ENCODE results near the gene PPY.
"Not testable (repeated sequence)": the region's sequence is repeated elsewhere in the genome, so short reads cannot be mapped to it uniquely, and the experiment has no call there.

The PPY gene

DNA sequence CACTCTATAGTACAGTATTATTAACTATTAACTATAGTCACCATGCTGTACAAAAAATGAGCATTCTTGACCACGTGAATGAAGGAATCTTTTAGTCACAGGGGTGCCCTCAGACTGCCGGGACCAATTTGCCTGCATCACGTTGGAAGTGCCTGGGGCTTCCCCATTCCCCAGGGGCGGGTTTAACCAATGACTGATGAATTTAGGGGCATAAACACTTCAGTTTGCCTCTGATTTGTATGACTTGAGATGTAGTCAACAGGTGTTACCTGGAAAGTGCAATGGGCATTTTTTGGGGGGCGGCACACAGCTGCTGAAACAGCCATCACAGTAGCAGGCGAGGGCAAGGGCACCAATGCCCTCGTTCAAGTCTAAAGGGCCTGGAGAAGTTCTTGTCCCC, 20.2 kb upstream of the PPY start:
- DNase-seq (ENCODE audit: low spot score) = no peak

DNA sequence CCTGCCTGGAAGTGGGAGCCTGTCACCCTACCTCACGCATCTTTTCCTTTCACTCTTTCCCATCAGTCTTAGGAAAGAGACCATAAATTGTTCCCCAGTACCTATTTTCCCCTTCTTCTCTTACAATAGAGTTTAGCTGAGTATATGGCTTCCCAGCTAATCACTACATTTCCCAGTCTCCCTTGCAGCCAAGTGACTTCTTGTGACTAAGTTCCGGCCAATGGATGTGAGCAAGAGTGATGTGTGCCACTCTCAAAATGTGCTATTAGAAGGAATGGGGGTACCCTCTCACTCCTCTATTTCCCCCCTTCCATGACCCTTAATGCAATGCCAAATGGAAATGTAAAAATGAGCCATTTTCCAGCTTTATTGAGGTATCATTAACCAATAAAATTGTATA, 19.7 kb upstream of the PPY start:
- DNase-seq (ENCODE audit: low spot score) = no peak

DNA sequence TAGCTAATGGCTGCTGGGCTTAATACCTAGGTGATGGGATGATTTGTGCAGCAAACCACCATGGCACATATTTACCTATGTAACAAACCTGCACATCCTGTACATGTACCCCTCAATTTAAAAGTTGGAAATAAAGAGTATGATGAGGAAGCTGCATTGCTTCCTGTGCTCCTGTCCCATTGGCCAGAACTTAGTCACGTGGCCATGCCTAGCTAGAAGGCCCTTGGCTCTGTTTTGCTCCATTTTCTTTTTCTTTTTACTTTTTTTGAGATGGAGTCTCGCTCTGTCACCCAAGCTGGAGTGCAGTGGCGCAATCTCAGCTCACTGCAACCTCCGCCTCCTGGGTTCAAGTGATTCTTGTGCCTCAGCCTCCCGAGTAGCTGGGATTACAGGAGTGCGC, 19.0 kb upstream of the PPY start:
- DNase-seq (ENCODE audit: low spot score) = not testable (repeated sequence)

DNA sequence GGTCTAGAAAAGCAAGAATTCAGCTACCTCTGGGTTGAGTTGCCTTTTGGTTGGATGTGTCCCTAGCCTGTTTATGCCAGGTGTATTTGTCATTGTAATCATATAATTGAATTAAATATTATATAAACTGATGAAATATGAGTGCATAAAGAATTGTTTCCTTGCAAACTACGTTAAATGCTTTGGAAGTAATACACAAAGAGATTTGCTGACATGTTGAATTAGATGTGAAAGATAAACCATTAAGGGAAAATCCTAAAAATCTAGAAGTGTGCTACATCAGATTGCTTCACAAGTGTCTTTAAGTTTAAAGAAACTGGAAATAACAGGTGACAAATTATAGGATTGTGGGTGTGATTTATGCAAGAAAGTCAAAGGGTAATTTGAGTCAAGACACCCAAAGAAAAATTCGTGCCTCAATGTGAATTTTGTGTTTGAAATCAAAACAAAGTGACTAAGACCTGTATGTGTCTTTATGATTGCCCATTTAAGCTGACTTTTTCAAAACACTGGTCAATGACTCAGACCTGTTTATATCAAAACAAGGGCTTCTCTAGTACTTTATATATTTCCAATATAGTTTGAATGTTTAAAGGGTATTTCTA, 16.6 kb upstream of the PPY start:
- DNase-seq (ENCODE audit: low spot score) = no peak

DNA sequence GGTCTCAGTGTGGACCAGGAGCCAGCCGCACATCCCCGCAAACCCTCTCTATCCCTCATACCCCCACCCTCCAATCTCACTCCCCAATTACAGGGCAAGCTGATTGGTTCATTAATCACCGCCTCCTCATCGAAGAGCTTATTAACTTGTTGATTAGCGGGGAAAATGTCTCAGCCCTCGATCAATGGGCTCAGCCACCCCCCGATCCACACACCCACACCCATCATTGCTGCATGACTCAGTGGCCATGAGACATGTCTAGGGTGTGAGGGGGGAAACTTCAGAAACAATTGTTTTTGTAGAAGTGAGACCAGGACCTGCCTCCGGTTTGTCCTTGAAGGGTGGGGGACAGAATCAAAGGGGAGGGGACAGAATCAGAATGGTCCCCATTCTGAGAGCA, 13.9 kb upstream of the PPY start:
- DNase-seq (ENCODE audit: low spot score) = no peak

DNA sequence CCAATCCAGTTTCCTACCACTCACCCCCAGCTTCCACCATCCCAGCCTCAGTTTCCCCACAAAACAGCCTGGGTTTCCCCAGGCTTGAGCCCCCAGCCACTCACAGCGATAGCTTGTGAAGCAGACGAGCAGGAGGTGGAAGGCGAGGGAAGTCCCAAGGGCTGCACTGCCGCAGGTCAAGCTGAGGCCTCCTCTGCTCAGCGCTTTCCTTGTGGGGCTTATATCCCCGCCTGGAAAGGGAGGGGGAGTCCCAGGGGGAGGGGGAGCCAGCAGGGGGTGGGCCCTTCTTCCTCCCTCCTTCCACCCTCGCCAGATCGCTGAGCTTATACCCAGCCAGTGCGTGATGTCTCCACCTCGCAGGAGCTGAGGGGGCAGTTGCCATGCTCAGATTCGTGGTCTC, 11.5 kb upstream of the PPY start, which contains the start of gene PYY:
Gene PYY (minus strand): TSS at position 195 of the 400 bp plus-strand sequence. CDS start 457 bp downstream, outside the sequence.
- DNase-seq (ENCODE audit: low spot score) = no peak

DNA sequence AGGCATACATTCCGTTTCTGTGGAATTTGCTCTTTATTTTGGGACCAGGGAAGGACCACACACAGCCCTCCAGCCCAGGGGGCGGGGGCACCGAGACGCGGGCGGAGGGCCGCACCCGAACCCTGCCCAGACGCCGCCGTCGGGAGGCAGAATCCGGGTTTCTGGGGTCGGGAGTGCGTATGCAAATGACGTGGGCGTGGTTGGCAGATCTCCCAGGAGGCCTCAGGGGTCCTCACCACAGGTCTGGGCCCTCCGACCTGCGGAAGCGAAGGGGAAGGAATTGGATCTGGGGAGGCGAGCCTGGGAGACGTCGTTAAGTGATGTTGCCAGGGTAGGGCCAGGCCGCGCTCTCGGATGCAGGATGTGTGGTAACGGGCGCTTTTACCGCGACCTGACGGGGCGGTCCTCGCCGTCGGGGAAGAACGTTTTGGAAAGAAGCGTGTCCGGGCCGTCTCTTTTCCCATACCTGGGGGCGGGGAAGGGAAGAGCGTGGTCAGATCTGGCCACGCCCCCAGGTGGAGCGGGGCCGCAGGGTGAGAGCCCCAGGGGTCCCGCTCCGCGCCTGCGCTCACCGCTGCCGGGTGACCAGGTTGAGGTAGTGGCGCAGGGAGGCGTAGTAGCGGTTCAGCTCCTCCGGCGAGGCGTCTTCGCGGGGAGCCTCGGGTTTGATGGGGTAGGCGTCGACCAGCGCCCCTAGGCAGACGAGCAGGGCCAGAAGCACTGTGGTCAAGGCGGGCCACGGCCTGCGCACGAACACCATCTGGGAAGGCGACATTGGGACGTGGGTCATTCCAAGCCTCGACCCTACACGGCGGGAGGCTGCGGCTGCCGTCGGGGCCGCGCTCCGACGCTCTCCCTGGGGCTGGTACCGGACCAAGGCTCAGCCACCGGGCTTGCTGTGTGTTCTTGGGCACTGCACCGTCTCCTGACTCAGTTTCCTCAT, 10.7 kb upstream of the PPY start:
- no peak for DNase-seq (ENCODE audit: low spot score)

DNA sequence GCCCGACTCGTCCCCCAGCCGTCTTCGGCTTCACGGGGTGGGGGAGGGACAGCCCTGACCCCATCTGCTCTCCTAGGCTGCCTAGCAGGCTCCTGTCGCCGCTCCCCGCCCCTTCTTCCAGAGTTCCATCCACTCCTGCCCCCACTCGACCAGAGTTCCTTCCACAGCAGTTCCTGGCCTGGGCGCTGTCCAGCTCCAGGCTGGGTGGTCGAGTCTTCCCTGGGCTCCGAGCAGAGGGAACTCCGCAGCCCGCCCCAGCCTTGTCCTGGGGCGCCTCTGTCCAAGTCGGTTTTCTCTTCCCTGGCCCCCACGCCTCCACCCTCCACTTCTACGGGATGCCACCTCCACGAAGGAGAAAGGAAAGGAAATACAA, 10.1 kb upstream of the PPY start:
- no peak for DNase-seq (ENCODE audit: low spot score)

DNA sequence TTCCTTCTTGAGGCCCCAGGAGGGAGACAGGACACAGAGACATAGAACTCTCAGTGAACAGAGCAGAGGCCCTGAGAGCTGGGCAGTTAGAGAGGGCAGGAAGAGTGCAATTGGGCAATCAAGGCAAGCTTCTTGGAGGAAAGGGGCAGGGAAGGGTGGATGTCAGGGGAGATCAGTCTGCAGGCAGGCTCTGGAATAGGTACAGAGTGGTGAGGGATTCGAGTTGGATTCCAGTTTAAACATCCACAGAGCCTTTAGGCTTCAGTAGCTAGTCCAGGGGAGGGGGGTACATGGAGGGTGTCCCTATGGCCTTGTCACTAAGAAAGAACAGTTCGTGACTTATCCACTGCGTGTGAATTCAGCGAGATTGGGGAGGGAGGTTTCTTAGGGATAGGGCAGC, 9.5 kb upstream of the PPY start:
- no peak for DNase-seq (ENCODE audit: low spot score)

DNA sequence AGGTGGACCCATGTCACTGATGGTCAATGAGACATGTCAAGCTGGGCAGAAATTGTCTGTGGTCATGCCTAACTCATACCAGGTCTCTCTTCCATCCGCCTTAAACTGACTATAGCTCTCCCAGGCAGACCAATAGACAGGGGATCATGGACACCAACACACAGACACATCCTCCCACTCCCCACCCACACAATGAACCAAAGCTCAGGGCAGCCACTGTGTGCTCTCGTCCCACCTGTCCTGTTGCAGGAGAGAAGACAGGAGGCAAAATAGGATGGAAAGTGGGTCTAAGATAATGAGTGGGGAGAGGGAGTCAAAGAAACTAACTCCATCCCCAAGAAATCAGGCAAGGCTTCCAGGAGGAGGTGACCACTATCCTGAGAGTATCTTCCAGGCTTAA, 8.3 kb upstream of the PPY start:
- no peak for DNase-seq (ENCODE audit: low spot score)

DNA sequence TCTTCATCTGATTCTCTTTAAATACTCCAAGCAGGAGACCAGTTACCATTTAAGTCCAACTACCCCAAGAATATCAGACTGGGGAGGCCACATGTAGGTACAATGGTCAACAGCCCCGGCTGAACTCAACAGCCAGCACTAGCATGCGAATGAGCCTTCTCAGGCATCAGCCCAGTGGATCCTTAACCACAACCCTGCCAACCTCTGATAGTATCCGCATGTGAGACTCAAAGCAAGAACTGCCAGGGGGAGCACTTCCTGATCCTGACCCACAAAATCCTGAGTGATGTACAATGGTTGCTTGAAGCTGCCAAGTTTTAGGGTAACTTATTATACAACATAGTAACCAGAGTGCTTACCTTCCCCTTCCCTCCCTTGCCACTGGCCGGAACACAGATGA, 7.5 kb upstream of the PPY start:
- no peak for DNase-seq (ENCODE audit: low spot score)

DNA sequence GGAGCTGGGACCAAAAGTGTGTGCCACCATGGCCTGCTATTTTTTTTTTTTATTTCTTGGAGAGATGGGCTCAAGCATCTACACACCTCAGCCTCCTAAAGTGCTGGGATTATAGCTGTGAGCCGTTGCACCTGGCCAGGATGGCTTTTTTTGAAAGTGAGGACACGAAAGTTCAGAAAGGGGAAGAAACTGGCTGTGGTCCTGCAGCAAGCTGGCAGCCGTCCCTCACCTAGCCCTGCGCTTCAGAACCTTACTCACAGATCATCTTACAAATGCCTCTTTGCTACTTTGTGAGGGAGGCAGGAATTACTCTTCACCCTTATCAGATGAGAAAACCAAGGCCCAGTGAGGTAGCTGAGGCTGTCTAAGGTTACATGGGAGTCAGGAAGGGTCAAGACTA, 4.5 kb upstream of the PPY start:
- DNase-seq (ENCODE audit: low spot score) = no peak

DNA sequence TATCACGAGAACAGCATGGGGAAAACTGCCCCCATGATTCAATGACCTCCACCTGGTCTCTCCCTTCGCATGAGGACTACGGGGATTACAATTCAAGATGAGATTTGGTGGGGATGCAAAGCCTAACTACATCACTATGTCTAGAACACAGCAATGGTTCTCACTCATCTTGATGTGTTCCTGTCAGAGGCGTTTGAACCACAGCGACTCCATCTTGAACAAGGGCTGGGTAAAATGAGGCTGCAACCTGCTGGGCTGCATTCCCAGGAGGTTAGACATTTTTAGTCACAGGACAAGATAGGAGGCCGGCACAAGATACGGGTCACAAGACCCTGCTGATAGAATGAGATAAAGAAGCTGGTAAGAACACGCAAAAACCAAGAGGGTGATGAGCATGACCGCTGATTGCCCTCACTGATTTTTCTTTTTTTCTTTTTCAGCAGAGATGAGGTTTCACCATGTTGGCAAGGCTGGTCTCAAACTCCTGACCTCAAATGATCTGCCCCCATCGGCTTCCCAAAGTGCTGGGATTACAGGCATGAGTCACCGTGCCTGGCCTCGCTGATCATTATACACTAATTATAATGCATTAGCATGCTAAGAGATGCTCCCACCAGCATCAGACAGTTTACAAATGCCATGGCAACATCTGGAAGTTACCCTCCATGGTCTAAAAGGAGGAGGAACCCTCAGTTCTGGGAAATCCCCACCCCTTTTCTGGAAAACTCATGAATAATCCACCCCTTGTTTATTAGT, 3.0 kb upstream of the PPY start:
- DNase-seq (ENCODE audit: low spot score) = no peak

DNA sequence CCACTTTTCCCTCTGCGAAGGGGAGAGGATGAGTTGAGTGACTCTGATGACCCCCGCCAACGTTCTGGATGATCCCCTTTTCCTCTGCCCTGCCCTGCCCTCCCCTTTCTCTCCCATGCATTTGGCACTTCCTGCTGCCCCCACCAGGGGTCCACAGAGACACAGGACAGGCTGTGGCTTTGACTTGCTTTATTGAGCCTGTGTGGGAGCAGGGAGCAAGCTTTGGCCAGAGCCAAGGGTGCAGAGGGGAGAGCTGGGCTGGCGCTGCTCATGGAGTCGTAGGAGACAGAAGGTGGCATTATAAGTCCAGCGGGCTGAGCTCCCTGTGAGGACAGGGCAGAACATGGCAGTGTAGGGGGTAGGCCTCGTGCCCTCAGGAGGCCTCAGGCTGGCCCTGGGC, 1.6 kb downstream of the PPY start:
- no peak for DNase-seq (ENCODE audit: low spot score)

DNA sequence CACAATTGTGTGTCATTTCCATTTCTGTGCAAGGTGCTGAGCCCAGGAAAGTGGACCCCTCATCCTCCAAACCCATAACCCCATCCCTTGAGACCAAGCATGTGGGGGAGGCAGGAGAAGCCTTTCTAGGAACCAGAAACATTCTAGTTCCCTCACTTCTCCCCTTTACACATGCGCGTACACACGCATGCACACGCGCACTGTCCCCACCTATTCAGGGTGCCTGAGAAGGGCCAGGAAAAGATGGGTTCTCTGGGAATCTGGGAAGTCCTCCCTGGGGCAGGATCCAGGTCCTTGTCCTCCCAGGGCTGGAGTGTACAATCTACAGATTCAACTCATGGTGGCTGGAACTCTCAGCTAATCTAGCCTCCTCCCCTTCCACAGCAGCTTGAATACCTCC, 2.4 kb downstream of the PPY start:
- DNase-seq (ENCODE audit: low spot score) = no peak

DNA sequence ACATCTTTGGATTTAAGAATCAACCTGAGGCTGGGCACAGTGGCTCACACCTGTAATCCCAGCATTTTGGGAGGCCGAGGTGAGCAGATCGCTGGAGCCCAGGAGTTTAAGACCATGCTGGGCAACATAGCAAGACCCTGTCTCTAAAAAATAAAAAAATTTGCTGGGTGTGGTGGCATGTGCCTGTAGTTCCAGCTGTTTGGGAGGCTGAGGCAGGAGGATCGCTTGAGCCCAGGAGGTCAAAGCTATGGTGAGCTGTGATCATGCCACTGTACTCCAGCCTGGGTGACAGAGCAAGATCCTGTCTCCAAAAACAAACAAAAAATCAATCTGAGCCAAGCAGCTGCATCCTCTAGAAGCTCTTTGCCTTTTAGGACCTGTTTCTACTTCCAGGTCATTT, 2.8 kb downstream of the PPY start:
- DNase-seq (ENCODE audit: low spot score) = not testable (repeated sequence)

DNA sequence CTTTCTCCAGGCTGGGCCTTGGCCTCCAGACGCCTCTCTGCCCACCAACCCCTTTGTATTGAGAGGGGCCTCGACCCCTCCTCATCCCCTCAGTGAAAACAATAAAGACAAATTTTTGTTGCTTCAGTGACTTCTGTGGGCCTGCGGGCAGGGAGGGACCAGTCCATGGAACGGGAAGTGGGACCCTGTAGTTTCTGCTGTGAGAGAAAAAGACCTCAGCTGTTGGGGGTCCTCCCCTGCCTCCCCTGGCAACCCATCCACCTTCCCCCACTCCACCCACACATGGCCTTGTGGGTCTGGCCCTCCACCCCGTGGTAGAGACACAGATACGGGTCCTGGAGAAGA, 3.5 kb downstream of the PPY start:
- no peak for DNase-seq (ENCODE audit: low spot score)

DNA sequence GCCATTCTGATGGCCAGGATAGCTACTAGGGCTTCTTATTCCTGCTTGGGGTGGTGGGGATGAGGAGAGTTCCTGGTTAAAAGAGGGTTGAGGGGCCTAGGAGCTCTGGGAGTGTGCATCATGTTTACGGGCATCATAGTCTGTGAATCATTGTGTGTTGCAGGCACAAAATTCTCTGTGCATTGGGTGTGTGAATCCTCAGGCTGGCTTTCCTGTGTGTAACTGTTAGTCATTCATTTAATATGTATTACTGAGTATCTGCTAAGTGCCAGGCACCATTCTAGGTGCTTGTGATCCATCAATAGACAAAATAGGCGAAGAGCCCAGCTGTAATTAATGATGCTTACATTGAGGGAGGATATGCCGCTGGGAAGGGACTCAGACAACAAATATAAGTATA, 5.8 kb downstream of the PPY start:
- peak; percentile 26 for DNase-seq (ENCODE audit: low spot score)

DNA sequence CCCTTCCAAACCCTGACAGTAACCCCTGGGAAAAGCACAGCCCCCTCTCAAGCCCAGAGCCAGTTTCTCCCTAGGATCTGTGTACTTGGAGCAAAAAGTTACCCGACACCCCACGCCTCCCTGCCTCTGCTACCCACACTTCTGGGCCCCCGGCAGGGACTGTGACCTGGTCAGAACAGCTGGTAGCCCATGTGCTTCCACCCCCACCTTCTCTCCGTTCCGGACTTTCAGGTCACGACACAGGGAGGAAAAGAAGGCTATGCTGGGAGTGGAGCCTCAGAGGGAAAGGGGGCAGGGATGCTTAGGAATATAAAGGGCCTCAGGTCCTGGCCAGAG, 6.4 kb downstream of the PPY start:
- no peak for DNase-seq (ENCODE audit: low spot score)

DNA sequence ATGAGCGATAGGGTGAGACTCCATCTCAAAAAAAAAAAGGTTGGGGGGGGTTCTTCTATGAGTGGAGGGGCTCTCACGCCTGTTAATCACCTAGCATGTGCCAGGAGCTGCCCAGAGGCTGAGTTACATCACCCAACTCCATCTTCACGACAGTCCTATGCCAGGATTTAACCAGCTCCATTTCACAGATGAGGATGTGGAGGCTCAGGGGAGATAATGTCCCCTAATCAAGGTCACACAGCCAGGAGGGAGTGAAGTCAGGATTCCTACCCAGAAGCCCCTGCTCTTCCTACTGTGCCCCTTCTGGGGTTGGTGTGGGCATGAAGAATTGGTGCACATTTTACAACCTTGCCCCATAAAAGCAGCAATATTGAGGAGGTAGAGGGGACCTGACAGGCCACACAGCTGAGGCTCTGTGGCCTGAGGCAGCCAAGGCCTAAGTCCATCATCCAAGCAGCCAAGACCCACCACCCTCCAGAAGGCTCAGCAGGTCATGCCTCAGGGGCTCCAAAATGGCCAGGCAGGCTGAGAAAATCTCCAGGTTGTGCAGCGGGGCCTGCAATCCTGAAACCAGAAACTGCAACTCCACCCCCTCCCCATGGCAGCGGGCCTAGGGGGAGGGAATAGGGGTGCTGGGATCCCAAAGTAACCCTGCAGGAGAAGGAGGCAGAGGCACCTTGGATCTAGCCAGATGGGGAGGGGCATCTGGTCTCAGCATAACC, 6.9 kb downstream of the PPY start:
- DNase-seq (ENCODE audit: low spot score) = no peak

DNA sequence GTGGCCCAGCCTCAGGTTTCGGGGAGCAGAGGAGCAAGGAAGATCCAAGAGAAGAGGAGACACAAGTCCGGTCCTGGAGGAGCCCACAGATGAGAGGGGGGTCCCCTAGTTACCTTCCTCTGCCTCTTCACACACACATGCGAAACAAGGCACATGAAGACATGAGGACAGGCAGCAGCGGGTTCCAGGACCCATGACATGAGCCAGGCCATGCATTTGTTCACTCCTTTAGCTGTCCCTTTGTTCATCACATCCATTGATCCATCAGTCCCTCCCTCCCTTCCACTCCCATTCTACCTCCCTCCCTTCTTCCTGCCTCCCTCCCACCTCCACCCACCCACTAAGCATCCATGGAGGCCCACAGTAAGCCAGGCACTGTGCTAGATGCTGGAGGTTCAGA, 9.4 kb downstream of the PPY start:
- no peak for DNase-seq (ENCODE audit: low spot score)

DNA sequence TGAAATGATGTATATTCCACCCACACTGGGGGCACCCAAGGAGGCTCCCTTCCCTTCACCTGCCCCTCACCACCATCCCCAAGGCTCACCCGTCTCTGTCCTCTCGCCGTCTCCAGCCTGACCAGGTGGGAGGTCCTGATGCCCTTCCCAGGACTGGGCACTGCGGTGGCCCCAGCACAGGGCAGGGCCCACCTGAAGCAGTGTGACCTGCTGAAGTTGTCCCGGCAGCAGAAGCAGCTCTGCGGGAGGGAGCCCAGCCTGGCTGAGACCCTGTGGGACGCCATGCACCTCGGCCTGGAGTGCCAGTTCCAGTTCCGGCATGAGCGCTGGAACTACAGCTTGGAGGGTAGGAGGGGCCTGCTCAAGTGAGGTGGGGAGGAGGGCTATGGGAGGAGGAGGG, 9.9 kb downstream of the PPY start:
- DNase-seq (ENCODE audit: low spot score) = no peak
